ENCODE data around the gene CD2AP.

The CD2AP gene

GRCh38 chr6:47671777-47672176 is 194.2 kb downstream of the CD2AP start:
- H3K4me3 ChIP-seq (ENCODE audit: low read depth, low read length): no peak overlapping the region
- DNase-seq (ENCODE audit: low read depth): no peak
- TF ChIP-seq CTCF (conservative IDR thresholded peaks at IDR 0.05; ENCODE audit: low read depth, low read length): no peak

GRCh38 chr6:47672816-47673215 is 195.2 kb downstream of the CD2AP start:
- DNase-seq (ENCODE audit: low read depth): no peak
- no peak for TF ChIP-seq CTCF (conservative IDR thresholded peaks at IDR 0.05; ENCODE audit: low read depth, low read length)
- H3K4me3 ChIP-seq (ENCODE audit: low read depth, low read length): no peak overlapping the region

- TF ChIP-seq CTCF (conservative IDR thresholded peaks at IDR 0.05; ENCODE audit: low read depth, low read length): no peak
- no peak for DNase-seq (ENCODE audit: low read depth)
- no peak overlapping the region for H3K4me3 ChIP-seq (ENCODE audit: low read depth, low read length)
Observed at GRCh38 chr6:47674673-47675072, 197.1 kb downstream of the CD2AP start.
